Osteoblast (primary cell): ENCODE measurements around the gene CRIM1. TPM values are rescaled to one million over a fixed set of nuclear protein-coding genes. Genes with fewer than 3 reads are reported as not detected.

Experiments used
- DNase-seq: peaks from one replicate; pipeline ENCODE4 v3.0.0; 2011; ENCODE audit warnings: low spot score, mixed read lengths; ENCODE audit not compliant: insufficient read length; ENCODE audit errors: missing footprints
- H2AFZ ChIP-seq: 2 replicates; pipeline ENCODE4 v1.6.0; 2011; ENCODE audit warnings: mild to moderate bottlenecking, low read length
- H3K27ac ChIP-seq: 2 replicates; pipeline ENCODE4 v1.5.1; 2011; ENCODE audit warnings: mild to moderate bottlenecking, low read depth, low read length, moderate library complexity
- H3K27me3 ChIP-seq: 2 replicates; pipeline ENCODE4 v1.6.0; 2012; ENCODE audit warnings: mild to moderate bottlenecking, control low read depth, inconsistent platforms, low read length, moderate library complexity; ENCODE audit not compliant: insufficient read depth
- H3K36me3 ChIP-seq: 2 replicates; pipeline ENCODE4 v1.5.1; 2011; ENCODE audit warnings: mild to moderate bottlenecking, low read length, control low read depth, moderate library complexity; ENCODE audit not compliant: insufficient read depth
- H3K4me1 ChIP-seq: 2 replicates; pipeline ENCODE4 v1.5.1; 2011; ENCODE audit warnings: mild to moderate bottlenecking, low read length, control low read depth, moderate library complexity; ENCODE audit not compliant: insufficient read depth
- H3K4me2 ChIP-seq: 2 replicates; pipeline ENCODE4 v1.6.0; 2011; ENCODE audit warnings: mild to moderate bottlenecking, low read length; ENCODE audit not compliant: insufficient read depth
- H3K4me3 ChIP-seq: fragments of 200-600 bp; sonication (generic); 3 replicates; pipeline ENCODE4 v1.5.1; 2012; ENCODE audit warnings: mild to moderate bottlenecking, low read length, inconsistent platforms; ENCODE audit not compliant: insufficient read depth
- H3K79me2 ChIP-seq: 2 replicates; pipeline ENCODE4 v1.6.0; 2012; ENCODE audit warnings: mild to moderate bottlenecking, low read length, control low read depth, inconsistent platforms; ENCODE audit not compliant: insufficient read depth
- H3K9me3 ChIP-seq: 2 replicates; pipeline ENCODE4 v1.5.1; 2011; ENCODE audit warnings: low read depth, low read length, control low read depth
- H4K20me1 ChIP-seq: 2 replicates; pipeline ENCODE4 v1.6.0; 2012; ENCODE audit warnings: mild to moderate bottlenecking, low read length, control low read depth; ENCODE audit not compliant: insufficient read depth
- CTCF ChIP-seq: IDR thresholded peaks from 2 replicates; pipeline ENCODE4 v1.5.1; 2011; ENCODE audit warnings: mild to moderate bottlenecking, low read depth, low read length, moderate library complexity; ENCODE audit errors: extremely low read depth
- total RNA-seq: library from RNA; depleted of rRNA; stranded (reverse); fragments of >200 nt; gene quantifications from 2 replicates; pipeline ENCODE4 v1.2.3, GENCODE V29; 2012

Gene CRIM1
- total RNA-seq, 1 donor: 362 TPM

DNA sequence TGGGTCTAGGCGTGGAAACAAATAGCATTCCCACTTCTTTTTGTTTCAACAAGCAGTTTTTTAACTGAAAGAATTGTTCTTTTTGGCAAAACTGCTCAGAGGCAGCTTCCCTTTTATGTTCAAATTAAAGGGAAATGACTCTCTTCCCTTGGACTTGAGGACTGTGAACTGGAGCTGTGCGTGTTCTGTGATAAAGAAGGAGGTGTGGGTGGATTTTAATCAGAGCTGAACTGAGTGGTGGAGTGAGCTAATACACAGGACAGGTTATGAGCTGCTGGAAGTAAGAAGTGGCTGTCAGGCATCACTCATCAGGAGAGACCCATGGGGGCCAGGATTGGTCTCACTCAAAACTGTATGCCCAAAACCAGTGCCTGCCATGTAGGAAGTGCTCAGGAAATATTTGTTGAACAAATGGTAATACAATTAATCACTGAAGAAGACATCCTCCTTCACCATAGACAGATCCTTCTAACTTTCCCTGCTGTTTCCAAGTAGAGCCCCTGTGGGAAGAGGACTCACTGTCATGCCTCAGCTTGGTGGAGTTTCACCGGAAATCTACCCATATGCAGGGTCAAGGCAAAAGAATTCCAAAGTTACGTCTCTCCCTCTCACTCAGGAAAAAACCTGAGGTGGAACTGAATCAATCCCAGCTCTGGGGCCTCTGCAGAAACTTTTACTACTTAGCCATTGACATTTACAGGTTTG is 186.5 kb downstream of the CRIM1 start:
- Histone ChIP-seq H4K20me1 (no peaks in the 10 kb centered on the region), H3K4me1 (peaks cover 64% of the 10 kb centered on the region), H3K36me3 (peaks cover 96% of the 10 kb centered on the region), H3K79me2 (peaks cover 2% of the 10 kb centered on the region), H3K4me3 (no peak overlapping the region), H2AFZ (no peak overlapping the region), H3K9me3 (no peaks in the 10 kb centered on the region), H3K27ac (peak overlapping the region; percentile 30), H3K4me2 (no peak overlapping the region), H3K27me3 (no peaks in the 10 kb centered on the region)
- DNase-seq: peak; percentile 32
- no peak for TF ChIP-seq CTCF

GRCh38 chr2:36544638-36545338 is 189.2 kb downstream of the CRIM1 start:
- H3K79me2 ChIP-seq: peaks cover 8% of the 10 kb centered on the region
- H4K20me1 ChIP-seq: no peaks in the 10 kb centered on the region
- TF ChIP-seq CTCF: peak; percentile 50
- peak overlapping the region; percentile 65 for H3K27ac ChIP-seq
- H3K4me1 ChIP-seq: peaks cover 60% of the 10 kb centered on the region
- H3K9me3 ChIP-seq: no peaks in the 10 kb centered on the region
- no peak for DNase-seq
- H2AFZ ChIP-seq: no peak overlapping the region
- H3K27me3 ChIP-seq: no peaks in the 10 kb centered on the region
- no peak overlapping the region for H3K4me2 ChIP-seq
- peaks cover 96% of the 10 kb centered on the region for H3K36me3 ChIP-seq
- H3K4me3 ChIP-seq: no peak overlapping the region

DNA sequence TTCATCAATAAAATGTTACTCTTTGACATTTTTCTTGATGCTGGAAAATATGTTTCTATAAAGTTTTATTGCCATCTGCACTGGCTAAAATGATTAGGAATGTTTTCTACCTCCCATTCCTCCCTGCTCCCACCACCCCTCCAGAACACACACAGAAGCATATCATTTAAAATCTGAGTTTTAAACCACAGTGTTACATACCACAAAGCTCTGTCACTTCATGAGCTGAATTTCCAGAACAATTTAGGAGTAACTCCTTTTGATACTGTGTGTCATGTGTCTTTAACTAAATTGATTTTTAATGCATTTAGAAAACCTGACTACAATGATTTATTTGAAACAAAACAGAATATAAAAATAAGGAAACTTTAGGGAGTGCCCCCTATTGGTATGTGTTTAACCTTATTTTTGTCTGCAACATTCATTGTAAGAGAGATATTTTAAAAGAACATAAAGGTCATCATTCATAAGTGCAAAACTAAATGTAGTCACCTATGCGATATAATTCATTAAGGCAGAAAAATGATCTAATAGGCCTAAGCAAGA is 190.4 kb downstream of the CRIM1 start:
- Histone ChIP-seq H3K9me3 (no peaks in the 10 kb centered on the region), H2AFZ (no peak overlapping the region), H3K27me3 (no peaks in the 10 kb centered on the region), H3K27ac (peak overlapping the region; percentile 65), H3K4me1 (peaks cover 55% of the 10 kb centered on the region), H3K36me3 (peaks cover 95% of the 10 kb centered on the region), H3K4me2 (no peak overlapping the region), H3K4me3 (no peak overlapping the region), H4K20me1 (no peaks in the 10 kb centered on the region), H3K79me2 (peaks cover 8% of the 10 kb centered on the region)
- DNase-seq: peak; percentile 11
- no peak for TF ChIP-seq CTCF

- Histone ChIP-seq H2AFZ (no peak overlapping the region), H3K4me1 (peaks cover 47% of the 10 kb centered on the region), H3K9me3 (no peaks in the 10 kb centered on the region), H3K36me3 (peaks cover 95% of the 10 kb centered on the region), H3K27me3 (no peaks in the 10 kb centered on the region), H4K20me1 (no peaks in the 10 kb centered on the region), H3K27ac (no peak overlapping the region), H3K79me2 (peaks cover 6% of the 10 kb centered on the region), H3K4me2 (no peak overlapping the region), H3K4me3 (no peak overlapping the region)
- no peak for DNase-seq
- no peak for TF ChIP-seq CTCF
These were observed 192.3 kb downstream of the CRIM1 start for GRCh38 chr2:36547906-36548305.
